GM13977 (cell line): Measurements from ENCODE around the gene DNAAF1.
"Not testable (repeated sequence)": the region's sequence is repeated elsewhere in the genome, so short reads cannot be mapped to it uniquely, and the experiment has no call there.

Source experiments
- DNase-seq: peaks from one replicate; pipeline ENCODE4 v3.0.0; 2012; ENCODE audit warnings: low spot score
- in situ Hi-C: fragments of 300-500 bp; cut with MboI; formaldehyde crosslinking; loops from one replicate; pipeline ENCODE4 v1.12.0; 2022; ENCODE audit warnings: low sequenced_read_pairs, low pct_unique_long_range_greater_than_20kb, mixed read lengths, inconsistent platforms; ENCODE audit not compliant: unreplicated experiment
- TF ChIP-seq, protein P1 (sequence below): IDR thresholded peaks from 2 replicates; pipeline ENCODE4 v1.5.1; 2012; ENCODE audit warnings: mild to moderate bottlenecking, control low read depth; ENCODE audit not compliant: insufficient read depth; ENCODE audit errors: extremely low read depth, missing control alignments

The DNAAF1 gene

DNA sequence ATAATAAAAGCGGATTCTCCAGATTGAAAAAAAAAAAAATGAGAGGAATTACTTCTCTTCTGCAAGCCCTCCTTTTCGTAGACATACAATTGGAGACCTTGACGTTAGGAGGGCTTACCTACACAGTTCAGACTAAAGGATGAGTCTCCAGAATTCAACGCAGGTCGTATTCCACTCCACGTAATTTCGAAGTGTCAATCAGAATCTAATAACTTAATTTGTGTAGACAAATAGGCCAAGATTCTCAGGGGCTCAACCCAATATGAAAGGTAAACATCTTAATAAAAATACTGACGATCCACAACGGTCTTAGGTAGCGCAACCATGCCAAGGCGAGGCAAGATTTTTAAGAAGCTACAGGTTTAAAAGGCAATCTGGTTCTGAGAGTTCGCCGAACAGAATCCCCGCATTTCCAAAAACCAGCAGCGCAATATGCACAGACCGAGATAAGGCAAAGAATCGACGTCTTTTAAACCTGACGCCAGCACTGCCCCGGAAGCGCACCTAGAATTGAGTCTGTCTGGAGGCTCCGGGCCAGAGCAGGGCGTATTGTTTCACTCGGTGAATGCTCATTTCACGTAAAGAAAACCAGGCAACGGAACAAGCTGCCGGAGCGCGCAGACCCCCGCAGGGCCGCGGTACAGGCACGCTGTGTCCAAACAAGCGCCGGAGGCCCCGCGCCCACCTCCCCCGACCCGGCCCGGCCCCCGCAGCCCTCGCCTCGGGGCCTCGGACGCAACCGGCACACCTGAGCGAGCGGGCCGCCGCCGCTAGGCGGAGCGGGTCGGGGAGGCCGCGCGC, 29.0 kb upstream of the DNAAF1 start:
- TF ChIP-seq, protein P1, sequence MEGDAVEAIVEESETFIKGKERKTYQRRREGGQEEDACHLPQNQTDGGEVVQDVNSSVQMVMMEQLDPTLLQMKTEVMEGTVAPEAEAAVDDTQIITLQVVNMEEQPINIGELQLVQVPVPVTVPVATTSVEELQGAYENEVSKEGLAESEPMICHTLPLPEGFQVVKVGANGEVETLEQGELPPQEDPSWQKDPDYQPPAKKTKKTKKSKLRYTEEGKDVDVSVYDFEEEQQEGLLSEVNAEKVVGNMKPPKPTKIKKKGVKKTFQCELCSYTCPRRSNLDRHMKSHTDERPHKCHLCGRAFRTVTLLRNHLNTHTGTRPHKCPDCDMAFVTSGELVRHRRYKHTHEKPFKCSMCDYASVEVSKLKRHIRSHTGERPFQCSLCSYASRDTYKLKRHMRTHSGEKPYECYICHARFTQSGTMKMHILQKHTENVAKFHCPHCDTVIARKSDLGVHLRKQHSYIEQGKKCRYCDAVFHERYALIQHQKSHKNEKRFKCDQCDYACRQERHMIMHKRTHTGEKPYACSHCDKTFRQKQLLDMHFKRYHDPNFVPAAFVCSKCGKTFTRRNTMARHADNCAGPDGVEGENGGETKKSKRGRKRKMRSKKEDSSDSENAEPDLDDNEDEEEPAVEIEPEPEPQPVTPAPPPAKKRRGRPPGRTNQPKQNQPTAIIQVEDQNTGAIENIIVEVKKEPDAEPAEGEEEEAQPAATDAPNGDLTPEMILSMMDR = peak; percentile 37
- DNase-seq = peak; percentile 57
- in situ Hi-C loops = no loop called here

DNA sequence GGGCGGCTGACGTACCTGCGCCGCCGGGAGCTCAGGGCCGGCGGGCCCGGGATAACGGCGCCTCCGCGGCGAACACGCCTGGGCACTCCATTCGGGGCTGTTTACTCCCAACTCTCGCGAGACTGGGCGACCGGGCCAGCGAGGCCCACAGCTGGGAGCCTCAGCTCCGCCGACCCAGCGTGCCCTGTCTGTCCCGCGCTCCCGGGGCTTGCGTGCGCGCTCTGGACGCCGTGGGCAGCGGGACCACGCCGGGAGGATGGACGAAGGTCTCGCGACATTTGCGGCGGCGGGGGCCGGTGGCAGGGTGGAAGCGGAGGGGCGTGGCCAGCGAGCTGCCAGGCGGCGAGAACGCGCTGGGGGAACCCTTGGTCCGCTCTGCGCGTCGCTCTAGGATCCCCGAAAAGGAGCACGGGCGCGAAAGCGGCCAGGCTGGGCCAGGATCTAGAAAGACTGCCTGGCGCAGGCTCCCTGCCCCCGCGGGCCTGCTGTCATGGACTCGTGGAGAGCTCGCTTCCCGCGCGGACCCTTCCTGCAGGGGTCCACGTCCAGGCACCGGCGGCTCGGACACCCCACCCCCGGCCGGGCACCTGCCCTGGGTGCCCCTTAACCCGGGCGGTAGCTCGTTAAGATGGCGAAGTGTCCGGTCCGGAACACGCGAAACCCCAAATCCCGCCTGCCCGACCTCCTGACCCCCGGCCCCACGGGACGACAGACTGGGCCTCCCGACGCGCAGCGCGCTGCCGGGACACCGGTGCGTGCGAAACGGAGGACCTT, 28.2 kb upstream of the DNAAF1 start, which contains the start of gene MBTPS1:
Gene MBTPS1, minus strand, starts transcription at position 223 of the 774 bp plus-strand sequence. CDS start 15,159 bp downstream, outside the sequence.
- TF ChIP-seq, protein P1 = no peak
- in situ Hi-C loops = no loop called here
- DNase-seq = peak; percentile 97

GRCh38 chr16:84117494-84117843, 27.6 kb upstream of the DNAAF1 start:
- TF ChIP-seq, protein P1 = no peak
- in situ Hi-C loops = no loop called here
- peak; percentile 58 for DNase-seq

- in situ Hi-C loops, DNase-seq: not testable (repeated sequence)
These were observed 26.8 kb upstream of the DNAAF1 start for GRCh38 chr16:84118315-84118714.

DNA sequence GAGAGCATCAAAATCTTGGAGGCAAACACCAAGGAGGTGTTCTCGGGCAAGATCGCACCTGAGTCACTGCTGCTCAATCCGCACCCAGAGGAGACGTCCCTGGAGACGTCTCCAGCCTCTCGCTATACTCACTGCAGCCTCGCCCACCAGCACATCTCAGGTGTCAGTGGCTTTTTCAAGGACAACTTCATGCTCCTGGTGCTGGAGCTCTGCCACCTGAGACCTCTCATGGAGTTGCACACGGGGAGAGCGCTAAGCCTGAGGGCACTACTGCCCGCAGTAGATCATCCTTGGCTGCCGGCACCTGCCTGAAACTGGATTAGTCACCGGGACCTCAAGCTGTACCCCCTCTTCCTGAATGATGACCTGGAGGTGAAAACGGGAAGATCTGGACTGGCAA, 25.7 kb upstream of the DNAAF1 start:
- no peak for DNase-seq
- TF ChIP-seq, protein P1 = no peak
- in situ Hi-C loops = no loop called here

GRCh38 chr16:84120023-84120422, 25.1 kb upstream of the DNAAF1 start:
- no peak for DNase-seq
- in situ Hi-C loops = no loop called here
- TF ChIP-seq, protein P1 = no peak

DNA sequence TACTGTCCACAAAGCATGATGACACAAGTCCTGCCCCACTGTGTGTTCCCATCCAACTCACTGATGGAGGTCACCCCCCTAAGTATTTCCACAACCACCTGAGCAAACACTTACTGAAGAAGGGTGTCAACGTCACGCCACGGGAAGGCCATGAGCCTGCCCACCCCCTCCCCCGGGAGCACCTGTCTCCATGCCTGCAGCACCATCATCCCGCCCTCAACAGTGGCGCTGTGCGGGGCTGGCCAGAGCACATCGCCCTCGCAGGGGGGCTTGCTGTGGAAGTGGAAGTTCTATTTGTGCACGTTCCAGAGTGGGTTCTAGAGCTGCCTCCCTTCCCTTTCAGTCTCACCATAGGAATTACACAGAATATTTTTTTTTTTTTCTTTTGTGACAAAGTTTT, 24.1 kb upstream of the DNAAF1 start:
- TF ChIP-seq, protein P1 = no peak
- in situ Hi-C loops = no loop called here
- no peak for DNase-seq
